Endothelial cell of umbilical vein (primary cell): ENCODE measurements around the gene CCDC121. TPM values are rescaled to one million over a fixed set of nuclear protein-coding genes. Genes with fewer than 3 reads are reported as not detected.

Source experiments
- BruUV-seq: library from RNA; stranded (reverse); fragments of 400-500 nt; replicated peaks from 2 replicates; lab custom pipeline; 2021; lab: Mats Ljungman, UMichigan
- CTCF ChIA-PET: fragments of 300-600, 350-600 bp; sonication (Branson Sonifier 250); formaldehyde crosslinking; loops from one replicate; lab custom pipeline; 2021; ENCODE audit warnings: antibody characterized with exemption, inconsistent platforms; lab: Charles Lee
- POLR2A ChIA-PET: fragments of 300-600, 350-600 bp; sonication (Branson Sonifier 250); formaldehyde crosslinking; loops from one replicate; lab custom pipeline; 2021; ENCODE audit warnings: antibody characterized with exemption, inconsistent platforms; lab: Charles Lee
- DNase-seq: peaks from one replicate; pipeline ENCODE4 v3.0.0-alpha.2; 2011; ENCODE audit warnings: low read depth, low spot score
- FAIRE-seq: peaks from 2 replicates; lab custom pipeline; 2011; peaks lifted over from hg19 to GRCh38; lab: Jason Lieb, UNC
- H2AFZ ChIP-seq: 2 replicates; pipeline ENCODE4 v1.6.0; 2012; ENCODE audit warnings: low read depth, low read length, control low read depth, inconsistent platforms
- H3K27ac ChIP-seq: 2 replicates; pipeline ENCODE4 v1.5.1; 2011; ENCODE audit warnings: low read depth, mild to moderate bottlenecking, control low read depth, low read length, moderate library complexity; ENCODE audit not compliant: insufficient read depth
- H3K27me3 ChIP-seq, 2 experiments: 2 replicates each; pipeline versions ENCODE4 v1.6.0 to v1.6.1; 2011; ENCODE audit warnings: low read length in 2 of 2, mixed read lengths in 1 of 2; ENCODE audit not compliant: control insufficient read depth in 2 of 2, insufficient read depth in 2 of 2
- H3K36me3 ChIP-seq, 2 experiments: 2 replicates in 1 of 2; 3 replicates in 1 of 2; pipeline ENCODE4 v1.5.1; 2011; ENCODE audit warnings: low read length in 2 of 2, mild to moderate bottlenecking in 1 of 2, moderate library complexity in 1 of 2; ENCODE audit not compliant: control insufficient read depth in 2 of 2, insufficient read depth in 2 of 2; ENCODE audit errors: extremely low read depth in 1 of 2
- H3K4me1 ChIP-seq: 3 replicates; pipeline ENCODE4 v1.5.1; 2011; ENCODE audit warnings: mild to moderate bottlenecking, low read length; ENCODE audit not compliant: control insufficient read depth, insufficient read depth; ENCODE audit errors: extremely low read depth
- H3K4me2 ChIP-seq: 2 replicates; pipeline ENCODE4 v1.6.1; 2011; ENCODE audit warnings: low read length, control low read depth, mixed read lengths; ENCODE audit not compliant: insufficient read depth
- H3K4me3 ChIP-seq, 3 experiments: fragments of 200-600 bp in 1 of 3; sonication (generic), shearing (Covaris generic) in 1 of 3; replicated peaks in 1 of 3; 2 replicates each; pipeline ENCODE4 v1.5.1; 2011 to 2016; ENCODE audit warnings: control low read depth in 3 of 3, low read length in 3 of 3, mild to moderate bottlenecking in 2 of 3, inconsistent platforms in 1 of 3, low read depth in 1 of 3, moderate library complexity in 1 of 3; ENCODE audit not compliant: insufficient read depth in 1 of 3
- H3K79me2 ChIP-seq: 2 replicates; pipeline ENCODE4 v1.6.0; 2012; ENCODE audit warnings: low read length, inconsistent platforms; ENCODE audit not compliant: control insufficient read depth, insufficient read depth
- H3K9ac ChIP-seq: replicated peaks from 2 replicates; pipeline ENCODE3; 2011; ENCODE audit warnings: low read length, control low read depth; ENCODE audit not compliant: insufficient read depth; ENCODE audit errors: extremely low read depth
- H3K9me1 ChIP-seq: replicated peaks from 3 replicates; pipeline ENCODE4 v1.6.0; 2011; ENCODE audit warnings: mild to moderate bottlenecking, low read length; ENCODE audit not compliant: control insufficient read depth, insufficient read depth; ENCODE audit errors: extremely low read depth
- H3K9me3 ChIP-seq: replicated peaks from 2 replicates; pipeline ENCODE4 v1.5.1; 2012; ENCODE audit warnings: low read length, inconsistent platforms; ENCODE audit not compliant: control insufficient read depth, insufficient read depth
- H4K20me1 ChIP-seq: replicated peaks from 2 replicates; pipeline ENCODE3; 2011; ENCODE audit warnings: mild to moderate bottlenecking, low read length; ENCODE audit not compliant: control insufficient read depth, insufficient read depth; ENCODE audit errors: extremely low read depth
- CTCF ChIP-seq, 2 donors: IDR thresholded peaks; 1 replicate in 1 of 2; 2 replicates in 1 of 2; pipeline ENCODE4 v1.5.1; 2011; ENCODE audit warnings: low read length in 2 of 2, mild to moderate bottlenecking in 2 of 2, moderate library complexity in 2 of 2, control low read depth in 1 of 2, inconsistent platforms in 1 of 2, low read depth in 1 of 2; ENCODE audit not compliant: insufficient read depth in 1 of 2; ENCODE audit errors: extremely low read depth in 1 of 2
- EZH2 ChIP-seq: IDR thresholded peaks from 2 replicates; pipeline ENCODE4 v1.6.1; 2012; ENCODE audit warnings: borderline replicate concordance, low read depth, mild to moderate bottlenecking, moderate library complexity, low read length, inconsistent platforms; ENCODE audit not compliant: severe bottlenecking
- GATA2 ChIP-seq: IDR thresholded peaks from 2 replicates; pipeline ENCODE4 v1.7.0; 2011; ENCODE audit warnings: low read depth, mild to moderate bottlenecking, moderate library complexity, mixed read lengths, low read length; ENCODE audit not compliant: insufficient read length, insufficient read depth
- JUN ChIP-seq: IDR thresholded peaks from 2 replicates; pipeline ENCODE4 v1.6.1; 2011; ENCODE audit warnings: borderline replicate concordance, low read depth; ENCODE audit not compliant: insufficient read length, insufficient read depth
- MYC ChIP-seq: IDR thresholded peaks from one replicate; pipeline ENCODE4 v1.6.1; 2011; ENCODE audit warnings: mild to moderate bottlenecking, low read depth, low read length
- POLR2A ChIP-seq: IDR thresholded peaks from 2 replicates; pipeline ENCODE4 v1.6.1; 2012; ENCODE audit warnings: low read depth, mild to moderate bottlenecking, control low read depth, low read length
- POLR2AphosphoS5 ChIP-seq: IDR thresholded peaks from 2 replicates; pipeline ENCODE4 v1.6.1; 2012; ENCODE audit warnings: low read depth, mild to moderate bottlenecking, control low read depth, low read length, moderate library complexity; ENCODE audit not compliant: insufficient read depth
- dilution Hi-C: fragments of 300-500 bp; cut with MboI; formaldehyde crosslinking; loops from one replicate; pipeline ENCODE4 v1.15.0; 2019; ENCODE audit warnings: low sequenced_read_pairs; ENCODE audit not compliant: extremely low pct_ligation_motif_present
- intact Hi-C: fragments of 100-400 bp; cut with micrococcal nuclease; formaldehyde crosslinking; loops from one replicate; pipeline ENCODE4 v1.10.0; 2022
- polyA plus RNA-seq, 4 experiments: library from polyadenylated mRNA; depleted of rRNA in 3 of 4; stranded (reverse) in 3 of 4; unstranded in 1 of 4; fragments of >200 nt; gene quantifications; 2 replicates each; pipeline versions ENCODE4 v1.2.1 to v1.2.3, GENCODE V29; 2011 to 2012; ENCODE audit warnings: missing spikeins in 1 of 4
- total RNA-seq: library from RNA; stranded (reverse); gene quantifications from 2 replicates; pipeline ENCODE4 v1.2.3, GENCODE V29; 2021

Gene CCDC121
- total and polyA plus RNA-seq, 2 donors (not counting 3 experiments of a cell fraction or from before 2014, with no cell fraction given): 0.92 to 3.3 TPM

- Histone ChIP-seq H3K27ac (no peak overlapping the region), H3K4me2 (no peak overlapping the region), H4K20me1 (no peaks in the 10 kb centered on the region), H3K27me3 (no peaks in the 10 kb centered on the region), H3K4me1 (no peaks in the 10 kb centered on the region), H3K9ac (no peak overlapping the region), H3K36me3 (peaks cover 9 to 14% of the 10 kb centered on the region in 2 experiments), H3K9me3 (no peaks in the 10 kb centered on the region), H3K79me2 (peaks cover 6% of the 10 kb centered on the region), H2AFZ (no peak overlapping the region), H3K4me3 (no peak overlapping the region), H3K9me1 (no peaks in the 10 kb centered on the region)
- no TSS peak for BruUV-seq
- dilution Hi-C loops (no loop called here), intact Hi-C loops (no loop called here)
- DNase-seq: no peak
- ChIA-PET CTCF (no interaction called here), POLR2A (no interaction called here)
- no peak for FAIRE-seq
- no peak for TF ChIP-seq POLR2A
- no peak for TF ChIP-seq MYC
- no peak for TF ChIP-seq POLR2AphosphoS5
- no peak for TF ChIP-seq GATA2
- no peak for TF ChIP-seq CTCF (IDR thresholded peaks at IDR 0.05; ENCODE audit: extremely low read depth in 1 of 2, insufficient read depth in 1 of 2, low read depth in 1 of 2, low read length in 2 of 2)
- no peak for TF ChIP-seq EZH2
- no peak for TF ChIP-seq JUN
Measured at GRCh38 chr2:27615316-27615715, 13.5 kb downstream of the CCDC121 start.
